Chondrocyte (in vitro differentiated cells): ENCODE results near the gene TRIM10. TPM values are rescaled to one million over a fixed set of nuclear protein-coding genes. Genes with fewer than 3 reads are reported as not detected.

ENCODE experiments used
- DNase-seq: peaks from one replicate; pipeline ENCODE4 v3.0.0; 2021; ENCODE audit warnings: mixed read lengths, low spot score
- H3K27ac Mint-ChIP-seq: one replicate; pipeline ENCODE4 v1.8.0; 2021; ENCODE audit warnings: mild to moderate bottlenecking, moderate library complexity, mixed read lengths; ENCODE audit not compliant: unreplicated experiment
- H3K27me3 Mint-ChIP-seq: 2 replicates; pipeline ENCODE4 v1.8.0; 2021; ENCODE audit warnings: low read depth, mixed read lengths
- H3K36me3 Mint-ChIP-seq: 2 replicates; pipeline ENCODE4 v1.8.0; 2021; ENCODE audit warnings: low read depth, mixed read lengths
- H3K4me1 Mint-ChIP-seq: 2 replicates; pipeline ENCODE4 v1.8.0; 2021; ENCODE audit warnings: low read depth, mild to moderate bottlenecking, mixed read lengths
- H3K4me3 Mint-ChIP-seq: one replicate; pipeline ENCODE4 v1.8.0; 2021; ENCODE audit warnings: mild to moderate bottlenecking, moderate library complexity, mixed read lengths; ENCODE audit not compliant: unreplicated experiment
- H3K9me3 Mint-ChIP-seq: 2 replicates; pipeline ENCODE4 v1.8.0; 2021; ENCODE audit warnings: low read depth, mixed read lengths
- total RNA-seq: library from RNA; stranded (reverse); gene quantifications from 3 replicates; pipeline ENCODE4 v1.2.1, GENCODE V29; 2021
- TF ChIP-seq, protein P1 (sequence below): fragments of 200-600 bp; sonication (generic); IDR thresholded peaks from 2 replicates; pipeline ENCODE4 v1.5.0; 2021; ENCODE audit warnings: antibody characterized with exemption, mild to moderate bottlenecking, moderate library complexity

The TRIM10 gene
- total RNA-seq, 1 donor from 2014 or later, result not detected

DNA sequence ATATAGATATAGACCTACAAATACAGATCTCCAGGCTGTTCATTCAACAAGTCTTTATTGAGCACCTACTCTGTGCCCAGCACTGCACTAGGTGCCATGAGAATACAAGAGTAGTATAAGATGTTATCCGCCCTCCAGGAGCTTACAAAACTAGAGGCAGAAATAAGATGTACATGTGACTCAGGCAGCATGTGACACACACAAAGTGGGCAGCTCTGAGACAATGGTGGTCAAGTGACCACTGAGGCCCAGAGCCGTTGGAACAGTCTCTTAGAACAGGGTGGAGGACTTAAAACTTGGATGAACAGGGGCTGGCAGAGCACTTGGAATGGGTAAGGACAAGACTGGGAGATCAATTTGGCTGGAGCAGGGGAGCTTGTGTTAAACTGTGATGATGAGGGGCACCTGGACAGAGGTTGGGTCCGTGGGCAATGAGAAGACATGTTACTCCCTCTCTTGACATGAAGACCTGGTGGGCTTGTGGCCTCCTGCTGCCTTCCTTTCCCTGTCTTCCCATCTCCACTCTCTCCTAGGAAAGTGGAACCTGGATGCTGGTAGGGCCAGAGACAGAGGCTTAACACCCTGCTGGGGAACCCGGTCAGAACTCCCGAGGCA, 23.5 kb upstream of the TRIM10 start:
- no peak for DNase-seq
- TF ChIP-seq, protein P1, sequence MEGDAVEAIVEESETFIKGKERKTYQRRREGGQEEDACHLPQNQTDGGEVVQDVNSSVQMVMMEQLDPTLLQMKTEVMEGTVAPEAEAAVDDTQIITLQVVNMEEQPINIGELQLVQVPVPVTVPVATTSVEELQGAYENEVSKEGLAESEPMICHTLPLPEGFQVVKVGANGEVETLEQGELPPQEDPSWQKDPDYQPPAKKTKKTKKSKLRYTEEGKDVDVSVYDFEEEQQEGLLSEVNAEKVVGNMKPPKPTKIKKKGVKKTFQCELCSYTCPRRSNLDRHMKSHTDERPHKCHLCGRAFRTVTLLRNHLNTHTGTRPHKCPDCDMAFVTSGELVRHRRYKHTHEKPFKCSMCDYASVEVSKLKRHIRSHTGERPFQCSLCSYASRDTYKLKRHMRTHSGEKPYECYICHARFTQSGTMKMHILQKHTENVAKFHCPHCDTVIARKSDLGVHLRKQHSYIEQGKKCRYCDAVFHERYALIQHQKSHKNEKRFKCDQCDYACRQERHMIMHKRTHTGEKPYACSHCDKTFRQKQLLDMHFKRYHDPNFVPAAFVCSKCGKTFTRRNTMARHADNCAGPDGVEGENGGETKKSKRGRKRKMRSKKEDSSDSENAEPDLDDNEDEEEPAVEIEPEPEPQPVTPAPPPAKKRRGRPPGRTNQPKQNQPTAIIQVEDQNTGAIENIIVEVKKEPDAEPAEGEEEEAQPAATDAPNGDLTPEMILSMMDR, result no peak
- H3K9me3 Mint-ChIP-seq, result peaks cover 12% of the 10 kb centered on the region
- no peak overlapping the region for H3K27ac Mint-ChIP-seq
- peaks cover 44% of the 10 kb centered on the region for H3K36me3 Mint-ChIP-seq
- H3K27me3 Mint-ChIP-seq, result peaks cover 2% of the 10 kb centered on the region
- no peak overlapping the region for H3K4me3 Mint-ChIP-seq
- no peaks in the 10 kb centered on the region for H3K4me1 Mint-ChIP-seq

DNA sequence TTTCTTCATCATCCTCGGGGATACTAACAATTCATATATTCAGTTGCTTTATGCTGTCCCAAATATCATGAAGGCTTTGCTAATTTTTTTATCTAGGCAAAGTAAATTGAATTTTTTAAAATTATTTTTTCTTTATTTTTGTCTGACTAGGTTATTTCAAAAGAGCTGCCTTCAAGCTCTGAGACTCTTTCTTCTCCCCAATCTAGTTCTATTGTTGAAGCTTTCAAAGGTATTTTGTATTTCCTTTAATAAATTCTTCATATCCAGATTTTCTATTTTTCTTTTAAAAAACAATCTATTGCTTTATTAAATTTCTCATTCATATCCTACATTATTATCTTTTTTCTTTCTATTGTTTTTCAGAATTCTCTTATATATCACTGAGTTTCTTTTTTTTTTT, 19.1 kb upstream of the TRIM10 start:
- Mint-ChIP-seq H3K27ac (no peak overlapping the region), H3K4me1 (no peaks in the 10 kb centered on the region), H3K27me3 (peaks cover 38% of the 10 kb centered on the region), H3K9me3 (peaks cover 28% of the 10 kb centered on the region), H3K4me3 (no peak overlapping the region), H3K36me3 (peaks cover 22% of the 10 kb centered on the region)
- no peak for DNase-seq
- TF ChIP-seq, protein P1, result no peak

DNA sequence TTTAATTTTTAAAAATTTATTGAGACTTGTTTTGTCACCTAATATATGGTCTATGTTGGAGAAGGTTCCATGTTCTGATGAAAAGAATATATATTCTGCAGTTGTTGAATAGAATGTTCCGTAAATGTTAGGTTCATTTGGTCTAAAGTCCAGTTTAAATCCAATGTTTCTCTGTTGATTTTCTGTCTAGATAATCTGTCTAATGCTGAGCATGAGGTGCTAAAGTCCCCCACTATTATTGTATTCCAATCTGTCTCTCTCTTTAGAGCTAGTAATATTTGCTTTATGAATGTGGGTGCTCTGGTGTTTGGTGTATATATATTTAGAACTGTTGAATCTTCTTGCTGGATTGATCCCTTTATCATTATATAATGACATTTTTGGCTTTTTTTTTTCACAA, 17.8 kb upstream of the TRIM10 start:
- TF ChIP-seq, protein P1, result no peak
- H3K36me3 Mint-ChIP-seq, result peaks cover 18% of the 10 kb centered on the region
- no peak overlapping the region for H3K4me3 Mint-ChIP-seq
- H3K9me3 Mint-ChIP-seq, result peaks cover 28% of the 10 kb centered on the region
- H3K27me3 Mint-ChIP-seq, result peaks cover 43% of the 10 kb centered on the region
- H3K27ac Mint-ChIP-seq, result no peak overlapping the region
- no peaks in the 10 kb centered on the region for H3K4me1 Mint-ChIP-seq
- no peak for DNase-seq

DNA sequence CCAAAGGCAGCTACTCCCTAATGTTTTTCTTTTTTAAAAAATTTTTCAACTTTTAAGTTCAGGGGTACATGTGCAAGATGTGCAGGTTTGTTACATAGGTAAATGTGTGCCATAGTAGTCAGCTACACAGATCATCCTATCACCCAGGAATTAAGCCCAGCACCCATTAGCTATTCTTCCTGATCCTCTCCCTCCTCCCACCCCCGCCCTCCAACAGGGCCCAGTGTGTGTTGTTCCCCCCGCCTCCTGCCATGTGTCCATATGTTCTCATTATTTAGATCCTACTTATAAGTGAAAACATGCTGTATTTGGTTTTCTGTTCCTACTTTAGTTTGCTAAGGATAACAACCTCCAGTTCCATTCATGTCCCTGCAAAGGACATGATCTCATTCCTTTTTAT, 14.8 kb upstream of the TRIM10 start:
- H3K4me1 Mint-ChIP-seq, result peaks cover 3% of the 10 kb centered on the region
- no peak for DNase-seq
- H3K9me3 Mint-ChIP-seq, result peaks cover 22% of the 10 kb centered on the region
- H3K27ac Mint-ChIP-seq, result no peak overlapping the region
- H3K4me3 Mint-ChIP-seq, result no peak overlapping the region
- H3K27me3 Mint-ChIP-seq, result peaks cover 58% of the 10 kb centered on the region
- peaks cover 13% of the 10 kb centered on the region for H3K36me3 Mint-ChIP-seq
- TF ChIP-seq, protein P1, result no peak

DNA sequence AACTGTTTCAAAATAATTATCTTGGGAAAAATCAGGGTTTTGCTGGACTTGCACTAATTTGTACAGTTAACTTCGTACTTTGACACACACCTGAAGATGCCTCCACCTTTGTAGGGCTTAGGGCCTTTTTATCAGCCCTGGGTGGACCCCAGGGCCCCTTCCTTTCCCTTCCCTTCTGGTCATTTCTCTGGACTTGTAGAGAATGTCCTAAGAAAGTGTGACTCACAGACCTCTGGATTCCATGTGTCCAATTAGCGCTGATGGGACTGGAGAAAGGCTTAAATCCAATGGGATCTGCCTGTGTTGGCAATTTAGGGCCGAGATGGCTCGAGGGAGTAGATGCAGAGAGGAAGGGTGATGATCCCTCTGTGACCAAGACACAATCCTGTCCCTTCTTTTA, 11.7 kb upstream of the TRIM10 start:
- TF ChIP-seq, protein P1, result no peak
- Mint-ChIP-seq H3K4me1 (peaks cover 7% of the 10 kb centered on the region), H3K36me3 (no peaks in the 10 kb centered on the region), H3K4me3 (no peak overlapping the region), H3K27me3 (peaks cover 64% of the 10 kb centered on the region), H3K27ac (no peak overlapping the region), H3K9me3 (peaks cover 3% of the 10 kb centered on the region)
- DNase-seq, result no peak
